GM12873 (cell line): ENCODE results near the gene HOPX.

Source experiments
- CTCF ChIP-seq: IDR thresholded peaks from 2 replicates; pipeline ENCODE4 v1.5.1; 2012; ENCODE audit warnings: low read depth, mild to moderate bottlenecking, moderate library complexity, low read length, control low read depth; ENCODE audit not compliant: insufficient read depth; ENCODE audit errors: missing control alignments

HOPX gene

GRCh38 chr4:56671860-56672259 is 9.2 kb downstream of the HOPX start:
- no peak for TF ChIP-seq CTCF

- no peak for TF ChIP-seq CTCF
Observed at GRCh38 chr4:56671373-56671772, 9.7 kb downstream of the HOPX start.

- TF ChIP-seq CTCF, result peak; percentile 54
Observed at GRCh38 chr4:56668267-56668666, 12.8 kb downstream of the HOPX start.

- TF ChIP-seq CTCF, result no peak
Observed at GRCh38 chr4:56666279-56666678, 14.8 kb downstream of the HOPX start.

GRCh38 chr4:56665781-56666180 is 15.3 kb downstream of the HOPX start:
- no peak for TF ChIP-seq CTCF

- no peak for TF ChIP-seq CTCF
Observed at GRCh38 chr4:56662782-56663468, 18.2 kb downstream of the HOPX start.

- no peak for TF ChIP-seq CTCF
Observed at GRCh38 chr4:56659946-56660345, 21.1 kb downstream of the HOPX start.

- TF ChIP-seq CTCF, result no peak
Observed at GRCh38 chr4:56658528-56658927, 22.6 kb downstream of the HOPX start.
